ENCODE results near the gene DOCK1.
"Not testable (repeated sequence)": the region's sequence is repeated elsewhere in the genome, so short reads cannot be mapped to it uniquely, and the experiment has no call there.

The DOCK1 gene

DNA sequence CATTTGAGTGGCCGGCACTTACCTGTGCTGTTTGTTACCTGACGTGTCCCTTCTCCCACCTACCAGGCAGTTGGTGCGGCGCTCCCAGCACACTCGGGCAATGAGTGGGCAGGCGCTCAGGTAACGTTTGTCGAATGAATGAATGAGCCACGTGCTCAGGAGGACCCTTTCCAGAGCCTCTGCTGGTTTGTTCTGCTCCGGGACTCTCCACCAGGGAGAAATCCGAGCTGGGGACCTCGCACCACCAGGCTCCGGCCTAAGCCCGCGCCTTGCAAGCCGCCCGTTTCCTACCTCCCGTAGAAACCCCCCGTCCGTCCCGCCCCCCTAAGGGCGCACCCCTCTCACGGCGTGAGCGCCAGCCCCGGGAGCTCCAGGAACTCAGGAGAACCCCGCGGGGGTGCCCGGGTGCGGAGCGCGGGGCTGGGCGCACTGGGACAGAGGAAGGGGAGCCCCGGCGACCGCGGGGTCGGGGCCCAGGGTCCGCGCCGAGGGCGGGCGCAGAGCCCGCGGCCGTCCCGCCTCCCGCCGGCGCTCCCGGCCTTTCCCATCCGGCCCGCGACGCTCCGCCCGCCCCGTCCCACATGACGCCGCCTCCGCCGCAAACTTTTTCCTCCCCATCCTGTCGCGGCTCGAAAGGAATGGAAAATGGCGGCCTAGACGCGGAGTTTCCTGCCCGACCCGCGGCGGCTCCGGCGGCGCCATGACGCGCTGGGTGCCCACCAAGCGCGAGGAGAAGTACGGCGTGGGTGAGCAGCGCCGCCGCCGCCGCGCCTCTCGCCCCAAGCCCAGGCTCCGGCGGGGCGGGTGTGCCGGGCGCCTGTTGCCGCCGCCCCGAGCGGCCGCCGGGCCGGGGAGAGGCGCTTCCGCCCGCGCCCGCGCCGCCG lies at the start of gene DOCK1:
TSS of gene DOCK1 (plus strand) at position 611 of the 884 bp plus-strand sequence. CDS start at position 701, 90 bp downstream.
- DNase-seq: no peak

DNA sequence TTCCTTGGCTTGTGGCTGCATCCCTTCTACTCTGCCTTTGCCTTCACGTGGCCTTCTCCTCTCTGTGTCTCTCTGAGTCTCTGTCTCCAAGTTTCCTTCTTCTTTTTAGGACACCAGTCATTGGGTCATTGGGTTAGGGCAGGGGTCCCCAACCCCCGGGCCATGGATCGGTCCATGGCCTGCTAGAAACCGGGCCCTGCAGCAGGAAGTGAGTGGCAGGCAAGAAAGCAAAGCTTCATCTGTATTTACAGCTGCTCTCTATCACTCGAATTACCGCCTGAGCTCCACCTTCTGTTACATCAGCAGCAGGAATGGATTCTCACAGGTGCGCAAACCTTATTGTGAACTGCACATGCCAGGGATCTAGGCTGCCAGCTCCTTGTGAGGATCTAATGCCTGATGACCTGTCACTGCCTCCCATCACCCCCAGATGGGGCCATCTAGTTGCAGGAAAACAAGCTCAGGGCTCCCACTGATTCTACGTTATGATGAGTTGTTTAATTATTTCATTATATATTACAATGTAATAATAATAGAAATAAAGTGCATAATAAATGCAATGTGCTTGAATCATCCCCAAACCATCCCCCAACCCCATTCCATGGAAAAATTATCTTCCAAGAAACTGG lies 47.9 kb upstream of the DOCK1 start:
- DNase-seq: peak; percentile 3

DNA sequence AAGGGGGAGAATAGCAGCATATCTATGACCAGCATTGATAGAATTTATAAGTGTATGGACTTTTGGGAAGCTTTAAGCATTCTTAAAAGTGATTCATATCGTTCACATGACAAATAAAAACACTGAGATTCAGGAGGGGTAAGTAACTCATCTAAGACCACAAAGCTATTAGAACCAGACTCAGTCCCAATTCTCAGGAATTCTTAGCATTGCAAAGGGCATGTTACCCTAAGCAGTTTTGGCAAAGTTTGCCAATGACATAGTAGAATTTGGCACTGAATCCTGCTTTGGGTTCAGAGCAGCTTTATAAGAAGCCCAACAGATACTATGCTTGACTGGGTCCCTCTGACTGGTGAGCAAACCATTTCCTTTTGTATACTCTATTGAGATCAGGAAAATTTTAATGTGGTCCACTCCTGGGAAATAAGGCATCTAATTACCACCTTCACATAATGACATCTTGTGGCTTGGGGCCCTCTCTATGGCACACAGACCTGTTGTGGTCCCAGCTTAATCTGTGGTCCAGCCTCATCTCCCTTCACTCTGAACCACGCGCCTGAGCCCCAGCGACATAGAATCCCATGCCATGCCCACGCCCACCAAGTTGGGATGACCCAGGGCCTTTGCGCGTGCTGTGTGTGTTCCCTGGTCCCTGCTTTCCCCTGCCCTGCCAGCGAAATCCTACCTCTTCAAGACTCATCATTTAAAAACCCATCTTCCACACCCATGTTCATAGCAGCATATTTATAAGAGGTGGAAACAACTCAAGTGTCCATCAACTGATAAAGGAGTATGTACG lies 37.5 kb upstream of the DOCK1 start:
- peak; percentile 7 for DNase-seq

DNA sequence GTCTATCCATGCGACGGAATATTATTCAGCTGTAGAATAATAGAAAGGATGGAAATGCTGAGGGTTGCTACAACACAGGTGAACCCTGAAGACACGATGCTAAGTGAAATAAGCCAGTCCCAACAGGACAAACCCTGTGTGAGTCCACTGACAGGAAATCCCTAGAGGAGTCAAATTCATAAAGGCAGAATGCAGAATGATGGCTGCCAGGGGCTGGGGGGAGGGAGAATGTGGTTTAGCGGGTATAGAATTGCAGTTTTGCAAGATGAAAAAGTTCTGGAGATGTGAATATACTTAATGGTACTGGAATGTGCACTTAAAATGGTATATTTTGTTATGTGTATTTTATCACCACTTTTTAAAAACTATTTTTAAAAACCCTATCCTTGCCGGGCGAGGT lies 36.9 kb upstream of the DOCK1 start:
- DNase-seq: no peak

DNA sequence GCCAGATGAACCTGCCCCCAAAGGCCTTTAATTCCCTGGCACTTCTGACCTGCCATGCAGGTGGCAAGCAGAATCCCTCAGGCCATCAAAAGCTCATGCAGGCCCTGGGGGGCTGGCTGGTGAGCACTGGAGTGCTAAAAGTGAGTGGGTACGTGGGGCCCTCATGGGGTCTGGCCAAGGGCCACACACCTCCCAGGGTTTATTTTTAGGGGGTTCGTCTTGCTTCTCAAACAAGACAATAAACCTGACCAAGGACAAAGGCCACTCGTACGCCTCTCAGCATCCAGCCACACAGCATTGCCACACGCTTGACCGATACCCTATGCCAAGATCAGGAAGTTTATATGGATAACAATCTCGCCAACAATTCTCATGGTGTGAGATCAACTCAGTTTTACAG lies 33.1 kb upstream of the DOCK1 start:
- peak; percentile 37 for DNase-seq

DNA sequence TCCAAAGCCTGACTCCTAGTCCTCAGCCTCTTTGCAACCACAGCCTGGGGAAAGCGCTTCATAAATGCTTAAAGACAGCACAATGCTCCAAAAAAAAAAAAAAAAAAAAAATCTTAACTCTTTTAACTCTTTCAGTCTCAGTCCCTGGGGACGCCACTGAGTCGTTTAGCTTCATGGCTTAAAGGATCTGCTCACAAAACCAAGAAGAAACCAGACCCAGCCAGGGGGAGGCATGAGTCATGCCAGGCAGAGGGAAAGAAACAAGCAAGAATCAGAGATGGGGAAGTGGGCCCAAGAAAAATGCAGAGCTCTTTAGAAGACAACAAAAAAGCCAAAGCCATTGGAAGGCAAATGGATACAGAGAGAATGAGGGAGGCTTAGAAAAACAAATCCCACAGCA lies 32.5 kb upstream of the DOCK1 start:
- no peak for DNase-seq

DNA sequence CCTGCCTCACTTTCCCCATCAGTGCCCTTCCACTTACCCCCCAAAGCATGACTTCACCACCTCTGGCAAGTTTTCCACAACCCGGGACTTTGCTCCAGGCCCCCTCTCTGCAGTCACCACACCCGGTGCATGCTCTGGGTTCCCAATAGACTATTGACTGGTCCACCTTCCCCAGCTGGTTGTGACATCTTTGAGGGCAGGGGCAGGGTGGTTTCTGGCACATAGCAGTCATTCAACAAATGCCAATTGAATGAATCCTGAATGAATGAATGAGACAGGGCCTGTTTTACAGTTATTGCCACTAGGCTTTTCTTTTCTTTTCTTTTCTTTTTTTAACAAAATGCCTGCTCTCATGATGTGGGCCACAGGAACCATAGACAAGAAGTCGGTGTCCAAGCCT lies 28.8 kb upstream of the DOCK1 start:
- peak; percentile 11 for DNase-seq

DNA sequence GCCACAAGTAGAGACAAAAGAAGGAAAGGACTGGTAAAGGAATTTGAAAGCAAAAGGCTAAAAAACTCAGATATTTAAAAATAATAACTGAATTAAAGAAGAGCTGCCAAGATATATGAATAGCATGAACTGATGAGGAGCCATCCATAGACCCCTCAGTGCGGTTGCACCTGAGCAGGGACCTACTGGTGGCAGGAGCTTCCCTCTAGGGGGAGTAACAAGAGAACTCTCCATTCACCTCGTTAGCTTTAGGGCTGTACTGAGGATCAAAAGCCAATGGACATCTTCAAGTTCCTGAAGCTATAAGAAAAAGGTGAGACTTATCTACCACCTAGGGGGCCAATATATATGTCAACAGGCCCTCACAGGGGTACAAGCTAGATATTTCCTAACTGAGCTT lies 27.8 kb upstream of the DOCK1 start:
- DNase-seq: no peak

DNA sequence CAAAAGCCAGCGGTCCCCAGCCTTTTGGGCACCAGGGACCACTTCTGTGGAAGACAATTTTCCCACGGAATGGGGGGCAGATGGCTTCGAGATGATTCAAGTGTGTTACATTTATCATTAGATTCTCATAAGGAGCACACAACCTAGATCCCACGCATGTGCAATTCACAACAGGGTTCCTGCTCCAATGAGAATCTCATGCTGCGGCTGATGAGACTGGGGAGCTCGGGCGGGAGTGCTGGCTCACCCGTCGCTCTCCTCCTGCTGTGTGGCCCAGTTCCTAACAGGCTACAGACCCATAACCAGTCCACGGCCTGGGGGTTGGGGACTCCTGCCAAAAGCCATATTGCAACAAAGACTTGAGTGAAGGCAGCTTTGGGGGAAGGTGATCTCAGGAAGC lies 26.6 kb upstream of the DOCK1 start:
- DNase-seq: peak; percentile 7

DNA sequence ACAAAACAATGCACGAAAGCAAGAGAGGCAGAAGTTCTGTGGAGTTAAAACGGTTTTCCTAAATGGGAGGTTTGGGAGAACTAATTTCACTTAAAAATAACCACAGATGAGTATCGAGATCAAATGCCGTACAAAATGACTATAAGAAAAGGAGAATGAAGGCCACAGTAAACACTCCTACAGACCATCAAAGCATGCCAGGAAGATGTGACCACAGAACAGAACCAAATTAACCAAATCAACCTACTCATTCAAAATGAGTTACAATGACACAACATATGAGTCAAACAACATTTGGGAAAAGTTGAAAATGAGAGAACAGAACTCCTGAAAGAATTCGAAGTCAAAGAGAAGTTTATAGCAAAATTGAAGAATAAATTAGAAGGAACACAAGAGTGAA lies 24.3 kb upstream of the DOCK1 start:
- DNase-seq: no peak

DNA sequence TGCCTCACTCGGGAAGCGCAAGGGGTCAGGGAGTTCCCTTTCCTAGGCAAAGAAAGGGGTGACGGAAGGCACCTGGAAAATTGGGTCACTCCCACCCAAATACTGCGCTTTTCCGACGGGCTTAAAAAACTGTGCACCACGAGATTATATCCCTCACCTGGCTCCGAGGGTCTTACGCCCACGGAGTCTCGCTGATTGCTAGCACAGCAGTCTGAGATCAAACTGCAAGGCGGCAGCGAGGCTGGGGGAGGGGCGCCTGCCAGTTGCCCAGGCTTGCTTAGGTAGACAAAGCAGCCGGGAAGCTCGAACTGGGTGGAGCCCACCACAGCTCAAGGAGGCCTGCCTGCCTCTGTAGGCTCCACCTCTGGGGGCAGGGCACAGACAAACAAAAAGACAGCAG lies 23.2 kb upstream of the DOCK1 start:
- DNase-seq: peak; percentile 13

DNA sequence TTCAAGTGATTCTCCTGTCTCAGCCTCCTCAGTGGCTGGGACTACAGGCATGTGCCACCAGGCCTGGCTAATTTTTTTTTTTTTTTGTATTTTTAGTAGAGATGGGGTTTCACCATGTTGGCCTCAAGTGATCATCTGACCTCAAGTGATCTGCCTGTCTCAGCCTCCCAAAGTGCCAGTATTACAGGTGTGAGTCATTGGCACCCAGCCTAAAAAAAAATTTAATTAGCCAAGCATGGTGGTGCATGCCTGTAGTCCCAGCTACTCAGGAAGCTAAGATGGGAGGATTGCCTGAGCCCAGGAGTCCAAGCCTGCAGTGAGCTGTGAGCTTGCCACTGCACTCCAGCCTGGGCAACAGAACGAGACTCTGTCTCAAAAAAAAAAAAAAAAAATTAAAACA lies 16.8 kb upstream of the DOCK1 start:
- DNase-seq: not testable (repeated sequence)

DNA sequence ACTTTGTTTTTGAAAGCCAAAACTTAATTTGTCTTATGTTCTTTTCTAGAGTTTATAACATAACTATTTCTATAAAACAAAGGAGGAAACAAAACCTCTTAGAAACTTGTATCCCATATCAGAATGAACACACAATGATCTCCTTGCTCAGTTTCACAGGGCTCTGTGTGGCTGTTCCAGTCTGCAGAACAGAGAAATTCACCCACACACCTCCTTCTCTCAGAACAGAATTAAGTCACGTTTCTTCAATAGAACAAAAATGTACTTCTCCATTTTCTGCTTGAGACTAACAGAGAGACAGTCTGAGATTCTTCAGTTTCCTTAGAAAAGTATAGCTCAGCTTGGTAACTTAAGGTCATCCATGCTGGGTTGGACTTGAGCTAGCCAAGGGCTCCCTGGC lies 15.8 kb upstream of the DOCK1 start:
- no peak for DNase-seq

DNA sequence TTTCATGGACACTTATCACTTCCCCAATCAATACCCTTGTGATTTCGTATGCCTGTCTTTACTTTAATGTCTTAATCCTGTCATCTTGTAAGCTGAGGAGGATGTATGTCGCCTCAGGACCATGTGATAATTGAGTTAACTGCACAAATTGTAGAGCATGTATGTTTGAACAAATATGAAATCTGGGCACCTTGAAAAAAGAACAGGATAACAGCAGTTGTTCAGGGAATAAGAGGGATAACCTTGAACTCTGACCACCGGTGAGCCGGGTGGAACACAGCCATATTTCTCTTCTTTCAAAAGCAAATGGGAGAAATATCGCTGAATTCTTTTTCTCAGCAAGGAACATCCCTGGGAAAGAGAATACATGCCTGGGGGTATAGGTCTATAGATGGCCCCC lies 14.4 kb upstream of the DOCK1 start:
- not testable (repeated sequence) for DNase-seq

DNA sequence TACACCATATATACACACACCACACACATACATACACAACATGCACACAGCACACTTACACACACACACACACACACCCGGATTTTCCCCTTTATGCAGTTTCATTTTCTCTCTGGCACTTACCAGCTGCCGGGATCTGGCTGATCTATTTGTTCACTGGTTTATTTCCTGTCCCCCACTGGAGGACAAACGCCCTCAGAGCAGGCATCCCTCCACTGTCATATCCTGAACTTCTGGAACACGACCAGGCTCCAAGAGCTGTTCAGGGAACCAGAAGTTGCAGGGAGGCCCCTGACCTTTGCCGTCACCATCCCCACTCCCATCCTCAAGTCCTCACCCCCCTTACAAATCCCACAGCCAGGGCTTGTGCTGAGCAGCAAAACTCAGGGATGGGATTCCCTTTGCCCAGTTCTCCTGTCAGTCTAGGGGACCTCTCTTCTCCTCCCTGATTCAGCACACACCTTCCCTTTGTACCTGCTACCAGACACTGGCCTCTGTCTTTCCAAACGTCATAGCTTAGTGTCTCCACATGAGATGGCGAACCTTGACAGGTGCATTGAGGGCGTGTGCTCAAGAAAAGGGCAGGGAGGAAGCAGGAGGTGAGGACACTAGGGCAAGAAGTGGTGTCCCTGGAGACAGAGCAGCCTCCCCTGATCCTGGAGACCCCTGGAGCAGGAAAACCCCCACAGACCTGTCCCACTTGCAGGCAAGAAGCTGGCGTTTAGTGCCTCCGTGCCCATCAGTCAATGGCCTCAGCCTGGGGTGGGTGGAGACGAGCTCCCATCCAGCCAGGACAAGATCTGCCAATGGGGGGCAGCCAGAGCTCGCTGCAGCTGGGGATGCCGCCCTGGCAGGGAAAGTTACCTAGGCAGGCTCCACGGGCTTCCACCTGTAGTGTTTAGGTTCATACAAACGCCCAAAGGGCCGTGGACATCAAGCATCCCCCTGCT lies 12.7 kb upstream of the DOCK1 start:
- no peak for DNase-seq

DNA sequence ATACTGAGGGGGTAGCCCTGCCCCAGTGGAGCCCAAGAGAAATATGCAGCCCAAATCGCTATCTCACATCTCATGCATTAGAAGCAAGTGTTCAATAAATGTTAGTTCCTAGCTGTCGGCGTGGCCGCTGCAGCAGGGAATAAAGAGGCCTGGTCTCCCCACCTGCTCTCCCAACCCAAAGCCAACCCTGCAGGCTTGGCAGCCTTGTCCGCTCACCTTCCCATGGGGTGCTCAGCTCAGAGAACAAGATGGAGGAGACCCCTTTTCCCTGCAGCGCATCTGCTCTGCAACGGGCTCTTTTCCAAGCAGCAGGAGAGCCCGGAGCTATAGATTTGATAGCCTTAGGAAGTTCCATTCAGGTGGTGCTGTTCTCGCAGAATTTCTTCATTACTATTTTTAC lies 12.0 kb upstream of the DOCK1 start:
- DNase-seq: no peak

DNA sequence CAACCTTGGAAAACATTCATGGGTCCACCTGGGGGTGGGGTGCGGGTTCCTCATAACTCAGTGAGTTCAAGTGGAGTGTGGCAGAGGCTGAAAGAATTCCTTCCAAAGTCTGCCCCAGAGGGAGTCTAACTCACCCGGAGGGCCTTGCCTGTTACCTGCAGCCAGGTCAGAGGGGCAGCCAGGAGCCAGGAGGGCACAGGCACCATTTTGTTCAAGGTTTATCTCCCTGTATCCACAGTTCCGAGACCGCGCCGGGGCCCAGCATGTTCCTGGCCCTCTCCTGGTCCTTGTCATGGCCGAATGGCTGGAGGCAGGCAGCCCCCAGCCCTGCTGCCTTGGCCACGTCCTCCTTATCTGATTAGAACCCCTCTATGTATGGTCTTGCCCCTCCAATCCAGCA lies 11.4 kb upstream of the DOCK1 start:
- DNase-seq: no peak

DNA sequence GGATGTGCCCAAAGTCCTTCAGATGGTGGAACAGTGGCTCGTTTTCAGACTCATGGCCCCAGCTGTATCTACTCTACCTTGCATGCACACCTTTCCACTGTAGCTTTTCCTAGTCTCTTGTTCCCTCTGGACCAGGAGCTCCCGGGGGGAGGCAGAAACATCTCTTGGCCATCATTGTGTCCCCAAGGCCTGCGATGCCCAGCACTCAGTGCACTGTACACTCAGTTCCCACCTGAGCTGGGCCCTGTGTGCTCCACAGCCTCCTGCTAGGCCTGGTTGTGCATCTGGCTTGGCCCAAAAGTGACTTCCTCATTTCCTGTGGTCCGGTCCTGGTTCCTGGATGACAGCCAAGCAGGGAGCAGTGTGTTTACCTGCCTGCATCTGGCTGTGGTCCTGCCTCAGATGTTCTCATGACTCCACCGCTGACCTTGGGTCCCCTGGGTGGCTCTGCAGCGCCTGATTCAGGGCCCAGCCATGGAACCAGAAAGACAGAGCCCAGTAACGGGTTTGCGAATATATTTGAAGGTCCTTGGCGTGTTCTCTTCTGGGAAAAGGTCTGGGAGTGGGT lies 9.9 kb upstream of the DOCK1 start:
- no peak for DNase-seq

DNA sequence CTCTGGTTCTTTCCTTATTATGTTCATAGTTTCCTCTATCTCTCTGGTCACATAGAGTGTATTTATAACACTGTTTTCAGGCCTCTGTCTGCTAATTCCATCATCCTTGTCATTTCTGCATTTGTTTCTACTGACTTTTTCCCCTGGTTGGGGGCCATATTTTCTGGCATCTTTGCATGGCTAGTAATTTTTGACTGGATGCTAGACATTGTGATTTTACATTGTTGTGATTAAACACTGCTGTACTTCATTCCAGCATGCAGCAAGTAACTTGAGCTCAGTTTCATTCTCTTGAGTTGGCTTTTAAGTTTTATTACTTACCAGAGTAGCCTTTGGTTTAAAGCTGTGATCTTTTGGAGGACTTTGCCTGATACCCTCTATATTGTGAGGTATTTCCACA lies 6.8 kb upstream of the DOCK1 start:
- DNase-seq: no peak

DNA sequence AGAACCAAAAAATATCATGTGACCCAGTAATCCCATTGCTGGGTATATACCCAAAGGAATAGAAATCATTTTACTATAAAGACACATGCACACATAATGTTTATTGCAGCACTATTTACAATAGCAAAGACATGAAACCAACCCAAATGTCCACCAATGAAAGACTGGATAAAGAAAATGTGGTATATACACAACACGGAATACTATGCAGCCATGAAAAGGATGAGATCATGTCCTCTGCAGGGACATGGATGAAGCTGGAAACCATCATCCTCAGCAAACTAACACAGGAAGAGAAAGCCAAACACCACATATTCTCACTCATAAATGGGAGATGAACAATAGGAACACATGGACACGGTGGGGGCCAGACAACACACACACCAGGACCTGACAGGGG lies 5.7 kb upstream of the DOCK1 start:
- not testable (repeated sequence) for DNase-seq

DNA sequence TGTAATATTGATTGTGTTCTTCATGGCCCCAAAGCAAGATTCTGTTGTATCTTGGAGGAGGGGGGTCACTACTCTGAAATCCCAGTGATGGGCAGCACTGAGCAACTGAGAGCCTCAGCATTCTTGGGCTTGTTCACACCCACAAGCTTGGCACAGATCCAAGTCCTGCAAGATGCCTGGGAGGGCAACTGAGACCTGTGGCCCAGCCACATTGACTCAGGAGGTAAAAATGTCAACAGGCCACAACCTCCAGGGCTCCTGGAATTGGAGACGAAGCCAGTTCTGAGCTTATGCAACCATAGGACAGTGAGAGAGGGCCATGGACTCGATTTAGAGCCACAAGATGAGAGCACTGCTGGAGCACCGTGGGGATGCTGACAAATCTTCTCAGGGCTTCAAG lies 3.1 kb upstream of the DOCK1 start:
- DNase-seq: no peak

Measured in activated CD8-positive, alpha-beta memory T cell treated with anti-CD3 and anti-CD28 coated beads for 24 hours (primary cell).